ENCODE data around the gene RAD51B.

DNA sequence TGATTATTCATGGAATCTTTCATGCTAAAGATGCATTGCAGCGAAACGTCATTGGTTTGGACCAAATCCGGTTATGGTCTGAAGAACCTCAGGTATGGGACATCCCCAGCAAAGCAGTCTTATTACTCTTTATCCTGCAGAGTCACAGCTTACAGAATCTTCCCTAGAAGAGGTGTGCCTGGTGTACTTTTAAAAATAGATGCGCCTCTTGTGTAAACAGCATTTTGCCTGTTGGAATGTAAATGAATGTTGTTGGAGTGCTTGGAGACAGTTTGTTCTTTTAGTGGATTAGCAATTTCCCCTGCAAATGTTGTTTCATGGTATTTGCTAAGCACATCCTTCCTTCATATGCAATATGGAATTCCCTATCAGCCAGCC lies 730.7 kb downstream of the RAD51B start:
- TF ChIP-seq, protein P1, sequence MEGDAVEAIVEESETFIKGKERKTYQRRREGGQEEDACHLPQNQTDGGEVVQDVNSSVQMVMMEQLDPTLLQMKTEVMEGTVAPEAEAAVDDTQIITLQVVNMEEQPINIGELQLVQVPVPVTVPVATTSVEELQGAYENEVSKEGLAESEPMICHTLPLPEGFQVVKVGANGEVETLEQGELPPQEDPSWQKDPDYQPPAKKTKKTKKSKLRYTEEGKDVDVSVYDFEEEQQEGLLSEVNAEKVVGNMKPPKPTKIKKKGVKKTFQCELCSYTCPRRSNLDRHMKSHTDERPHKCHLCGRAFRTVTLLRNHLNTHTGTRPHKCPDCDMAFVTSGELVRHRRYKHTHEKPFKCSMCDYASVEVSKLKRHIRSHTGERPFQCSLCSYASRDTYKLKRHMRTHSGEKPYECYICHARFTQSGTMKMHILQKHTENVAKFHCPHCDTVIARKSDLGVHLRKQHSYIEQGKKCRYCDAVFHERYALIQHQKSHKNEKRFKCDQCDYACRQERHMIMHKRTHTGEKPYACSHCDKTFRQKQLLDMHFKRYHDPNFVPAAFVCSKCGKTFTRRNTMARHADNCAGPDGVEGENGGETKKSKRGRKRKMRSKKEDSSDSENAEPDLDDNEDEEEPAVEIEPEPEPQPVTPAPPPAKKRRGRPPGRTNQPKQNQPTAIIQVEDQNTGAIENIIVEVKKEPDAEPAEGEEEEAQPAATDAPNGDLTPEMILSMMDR (IDR thresholded peaks at IDR 0.05), result no peak
- no peak for TF ChIP-seq POLR2A (IDR thresholded peaks at IDR 0.05)
- TF ChIP-seq POLR2AphosphoS5 (IDR thresholded peaks at IDR 0.05), result peak in 1 of 2 donors; percentile 41

Measured in upper lobe of left lung (tissue), 4 donors.